BE2C (cell line): ENCODE measurements around the gene PARP4.

Source experiments
- DNase-seq: peaks from one replicate; pipeline ENCODE4 v3.0.0-alpha.2; 2020
- H3K27me3 ChIP-seq: fragments of 250-450 bp; sonication (Bioruptor Pico); 2 replicates; pipeline ENCODE4 v1.5.1; 2020; ENCODE audit warnings: mild to moderate bottlenecking
- H3K36me3 ChIP-seq: fragments of 250-450 bp; sonication (Bioruptor Pico); 2 replicates; pipeline ENCODE4 v1.5.1; 2020; ENCODE audit warnings: mild to moderate bottlenecking
- H3K4me1 ChIP-seq: fragments of 250-450 bp; sonication (Bioruptor Pico); 2 replicates; pipeline ENCODE4 v1.5.1; 2020
- H3K4me3 ChIP-seq: 2 replicates; pipeline ENCODE4 v1.5.1; 2011; ENCODE audit warnings: low read depth, low read length
- H3K9me3 ChIP-seq: fragments of 250-450 bp; sonication (Bioruptor Pico); 2 replicates; pipeline ENCODE4 v1.5.1; 2020
- TF ChIP-seq, protein P1 (sequence below): IDR thresholded peaks from 2 replicates; pipeline ENCODE4 v1.5.1; 2012; ENCODE audit warnings: mild to moderate bottlenecking, low read depth, low read length

The PARP4 gene

DNA sequence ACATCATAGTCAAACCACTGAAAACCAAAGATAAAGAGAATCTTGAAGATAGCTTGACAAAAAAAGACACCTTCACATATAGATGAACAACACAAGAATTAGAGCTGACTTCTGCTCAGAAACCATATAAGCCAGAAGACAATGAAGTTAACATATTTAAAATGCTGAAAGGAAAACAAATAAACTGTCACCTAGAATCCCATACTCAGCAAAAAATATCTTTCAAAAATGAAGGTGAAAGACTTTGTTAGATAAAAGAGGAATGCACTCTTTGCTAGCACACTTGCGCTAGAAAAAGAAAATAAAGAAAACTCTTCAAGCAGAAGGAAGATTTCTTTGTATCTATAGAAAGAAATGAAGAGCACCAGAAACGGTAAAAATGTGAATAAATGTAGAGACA is 49.5 kb downstream of the PARP4 start:
- no peak for DNase-seq
- TF ChIP-seq, protein P1, sequence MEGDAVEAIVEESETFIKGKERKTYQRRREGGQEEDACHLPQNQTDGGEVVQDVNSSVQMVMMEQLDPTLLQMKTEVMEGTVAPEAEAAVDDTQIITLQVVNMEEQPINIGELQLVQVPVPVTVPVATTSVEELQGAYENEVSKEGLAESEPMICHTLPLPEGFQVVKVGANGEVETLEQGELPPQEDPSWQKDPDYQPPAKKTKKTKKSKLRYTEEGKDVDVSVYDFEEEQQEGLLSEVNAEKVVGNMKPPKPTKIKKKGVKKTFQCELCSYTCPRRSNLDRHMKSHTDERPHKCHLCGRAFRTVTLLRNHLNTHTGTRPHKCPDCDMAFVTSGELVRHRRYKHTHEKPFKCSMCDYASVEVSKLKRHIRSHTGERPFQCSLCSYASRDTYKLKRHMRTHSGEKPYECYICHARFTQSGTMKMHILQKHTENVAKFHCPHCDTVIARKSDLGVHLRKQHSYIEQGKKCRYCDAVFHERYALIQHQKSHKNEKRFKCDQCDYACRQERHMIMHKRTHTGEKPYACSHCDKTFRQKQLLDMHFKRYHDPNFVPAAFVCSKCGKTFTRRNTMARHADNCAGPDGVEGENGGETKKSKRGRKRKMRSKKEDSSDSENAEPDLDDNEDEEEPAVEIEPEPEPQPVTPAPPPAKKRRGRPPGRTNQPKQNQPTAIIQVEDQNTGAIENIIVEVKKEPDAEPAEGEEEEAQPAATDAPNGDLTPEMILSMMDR = no peak
- Histone ChIP-seq H3K27me3 (no peaks in the 10 kb centered on the region), H3K4me3 (no peak overlapping the region), H3K4me1 (no peaks in the 10 kb centered on the region), H3K36me3 (no peaks in the 10 kb centered on the region; the same call in none of the 2 replicates), H3K9me3 (no peaks in the 10 kb centered on the region)

DNA sequence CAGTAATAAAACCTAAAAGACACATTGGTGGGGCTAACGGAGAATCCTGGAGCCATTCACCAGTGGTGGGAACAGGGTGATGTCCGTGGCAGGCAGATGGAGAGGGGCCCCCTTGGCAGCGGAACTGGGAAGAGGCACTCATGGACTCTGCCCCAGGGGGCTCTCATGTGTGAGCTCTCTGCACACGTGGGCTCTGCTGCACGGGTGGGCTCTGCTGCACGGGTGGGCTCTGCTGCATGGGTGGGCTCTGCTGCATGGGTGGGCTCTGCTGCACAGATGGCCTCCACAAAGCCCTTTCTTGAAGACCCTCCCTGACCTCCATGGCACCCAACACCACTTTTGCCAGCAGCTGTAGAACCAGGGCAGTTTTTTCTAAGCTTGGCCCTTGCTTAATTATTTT is 52.3 kb downstream of the PARP4 start:
- no peak for DNase-seq
- H3K36me3 ChIP-seq = no peaks in the 10 kb centered on the region; the same call in none of the 2 replicates
- TF ChIP-seq, protein P1 = no peak
- no peak overlapping the region for H3K4me3 ChIP-seq
- no peaks in the 10 kb centered on the region for H3K4me1 ChIP-seq
- no peaks in the 10 kb centered on the region for H3K27me3 ChIP-seq
- no peaks in the 10 kb centered on the region for H3K9me3 ChIP-seq

DNA sequence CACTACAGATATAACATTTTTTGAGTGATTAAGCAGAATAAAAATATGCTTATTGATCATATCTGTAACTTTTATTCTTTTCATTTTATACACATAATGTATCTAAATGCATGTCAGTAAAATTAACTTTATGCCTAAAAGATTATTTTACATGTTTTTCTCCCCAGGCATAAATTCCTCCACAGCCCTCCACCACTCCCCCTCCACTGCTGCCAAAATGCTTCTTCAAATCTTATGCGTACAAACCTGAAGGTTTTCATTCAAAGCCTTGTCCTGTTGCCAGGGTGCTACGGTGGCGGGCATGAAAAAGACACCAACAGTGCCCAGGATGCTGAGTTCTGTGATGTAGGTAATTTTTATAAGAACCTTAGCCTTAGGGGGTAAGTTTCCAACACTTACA is 52.9 kb downstream of the PARP4 start:
- Histone ChIP-seq H3K36me3 (peaks cover under 1% of the 10 kb centered on the region), H3K4me3 (no peak overlapping the region)

DNA sequence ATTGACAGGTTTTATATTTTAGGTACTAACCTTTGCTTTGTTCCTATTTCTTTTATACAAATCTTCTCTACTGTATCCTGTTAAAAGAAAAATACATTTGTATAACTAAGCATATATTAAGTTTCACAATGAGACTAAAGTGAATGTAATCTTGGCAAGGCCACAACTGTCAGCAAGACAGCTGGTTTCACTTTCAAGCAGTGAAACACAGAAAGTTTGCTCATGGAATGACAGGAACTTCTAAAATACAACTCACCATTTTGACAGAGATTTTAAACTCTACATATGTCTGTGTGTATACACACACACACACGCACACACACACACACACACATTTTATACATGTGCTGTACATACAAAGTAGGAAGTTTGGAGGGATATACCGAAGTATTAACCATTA is 53.3 kb downstream of the PARP4 start:
- no peaks in the 10 kb centered on the region for H3K9me3 ChIP-seq
- H3K36me3 ChIP-seq = peaks cover 3% of the 10 kb centered on the region
- no peaks in the 10 kb centered on the region for H3K27me3 ChIP-seq
- TF ChIP-seq, protein P1 = no peak
- H3K4me1 ChIP-seq = no peaks in the 10 kb centered on the region
- H3K4me3 ChIP-seq = no peak overlapping the region
- no peak for DNase-seq

More for the DNA sequence above, 52.9 kb downstream of the PARP4 start:
- no peaks in the 10 kb centered on the region for H3K4me1 ChIP-seq
- H3K9me3 ChIP-seq = no peaks in the 10 kb centered on the region
- no peaks in the 10 kb centered on the region for H3K27me3 ChIP-seq
- no peak for DNase-seq
- TF ChIP-seq, protein P1 = no peak

DNA sequence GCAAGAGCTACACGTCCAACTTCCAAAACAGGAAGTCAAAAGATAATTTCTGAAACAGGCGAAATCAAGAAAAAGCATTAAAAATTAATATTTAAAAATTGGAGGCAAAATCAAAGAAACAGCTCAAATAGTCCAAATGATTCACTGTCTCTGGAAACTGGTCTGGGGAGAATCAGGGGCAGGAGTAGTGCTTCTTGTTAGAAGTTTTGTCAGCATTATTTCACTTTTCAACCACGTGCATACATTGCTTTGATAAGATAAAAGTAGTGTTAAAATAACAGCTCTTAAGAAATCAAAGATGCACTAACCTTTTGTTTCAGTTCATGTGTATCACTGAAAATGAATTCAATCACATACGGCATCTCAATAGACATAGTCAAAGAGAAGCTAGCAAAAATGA is 53.8 kb downstream of the PARP4 start:
- H3K9me3 ChIP-seq = no peaks in the 10 kb centered on the region
- peaks cover 3% of the 10 kb centered on the region for H3K36me3 ChIP-seq
- no peaks in the 10 kb centered on the region for H3K4me1 ChIP-seq
- no peak for DNase-seq
- no peak overlapping the region for H3K4me3 ChIP-seq
- TF ChIP-seq, protein P1 = no peak
- H3K27me3 ChIP-seq = no peaks in the 10 kb centered on the region

DNA sequence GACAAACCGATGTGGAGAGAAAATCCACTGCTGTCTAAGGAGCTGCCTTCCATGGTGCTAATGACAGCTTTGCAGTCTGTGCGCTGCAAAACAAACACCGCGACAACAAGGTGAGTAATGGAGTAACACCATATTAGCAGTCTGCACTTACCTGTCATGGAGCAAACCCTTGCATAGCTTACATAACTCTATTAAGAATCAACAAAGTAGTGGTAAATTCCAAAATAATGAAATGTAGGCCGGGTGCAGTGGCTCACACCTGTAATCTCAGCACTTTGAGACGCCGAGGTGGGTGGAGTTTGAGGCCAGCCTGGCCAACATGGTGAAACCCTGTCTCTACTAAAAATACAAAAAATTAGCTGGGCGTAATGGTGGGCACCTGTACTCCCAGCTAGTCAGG is 56.2 kb downstream of the PARP4 start:
- Histone ChIP-seq H3K9me3 (no peaks in the 10 kb centered on the region), H3K4me1 (no peaks in the 10 kb centered on the region), H3K4me3 (no peak overlapping the region), H3K27me3 (no peaks in the 10 kb centered on the region), H3K36me3 (peaks cover 3% of the 10 kb centered on the region)
- no peak for DNase-seq
- TF ChIP-seq, protein P1 = no peak
